Activated CD4-positive, alpha-beta T cell treated with anti-CD3 and anti-CD28 coated beads, Interleukin-10, Interleukin-2, amounts not matched to agents 100 ng/mL and 50 ng/mL, durations not matched to agents 16 hours and 8 hours (primary cell): ENCODE measurements around the gene NHLRC2.

Experiments used
- DNase-seq: peaks from one replicate; pipeline ENCODE4 v3.0.0-alpha.2; 2020

NHLRC2 gene

GRCh38 chr10:113866551-113867394 lies 12.3 kb downstream of the NHLRC2 start:
- no peak for DNase-seq

- no peak for DNase-seq
These were observed 13.4 kb downstream of the NHLRC2 start for GRCh38 chr10:113867904-113868303.

- no peak for DNase-seq
These were observed 15.3 kb downstream of the NHLRC2 start for GRCh38 chr10:113869789-113870188.

- no peak for DNase-seq
These were observed 17.9 kb downstream of the NHLRC2 start for GRCh38 chr10:113872139-113873030.

GRCh38 chr10:113875212-113875611 lies 20.8 kb downstream of the NHLRC2 start:
- DNase-seq = no peak

GRCh38 chr10:113876461-113876860 lies 22.0 kb downstream of the NHLRC2 start:
- no peak for DNase-seq

DNA sequence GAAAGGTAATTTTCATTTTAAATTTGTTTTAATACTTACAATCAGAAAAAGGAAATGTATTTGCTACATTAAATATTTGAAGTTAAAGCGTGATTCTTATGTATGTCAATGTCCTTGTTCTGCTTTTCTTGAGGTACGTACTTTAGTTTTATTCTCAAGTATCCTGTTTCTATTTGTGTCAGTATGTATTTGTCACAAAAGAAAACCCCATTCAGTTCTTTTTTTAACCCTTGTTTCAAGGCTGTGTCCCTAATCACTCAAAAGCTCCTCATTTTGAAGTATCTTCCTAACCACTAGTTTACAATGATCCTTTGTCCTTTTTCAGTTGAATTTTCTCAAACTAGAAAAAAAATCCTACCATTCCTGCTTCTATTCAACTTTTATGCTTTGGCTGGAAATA lies 25.2 kb downstream of the NHLRC2 start:
- no peak for DNase-seq

DNA sequence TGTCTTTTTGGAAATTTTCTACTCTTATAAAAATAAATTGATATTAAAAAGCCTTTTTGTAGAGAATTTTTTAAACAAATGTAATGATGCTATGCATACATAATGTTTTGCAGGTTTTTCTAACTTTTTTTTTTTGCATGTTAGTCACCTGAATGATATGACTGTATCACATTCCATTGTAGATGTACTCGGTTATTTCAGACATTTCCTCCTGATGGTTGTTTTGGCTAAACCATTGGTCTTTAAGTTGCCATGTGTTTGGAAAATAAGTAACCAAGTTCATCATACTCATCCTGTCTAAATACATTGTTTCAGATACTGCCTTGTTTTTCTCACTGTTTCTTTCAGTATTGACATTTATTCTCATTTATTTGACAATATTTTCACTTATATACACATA lies 25.8 kb downstream of the NHLRC2 start:
- no peak for DNase-seq

DNA sequence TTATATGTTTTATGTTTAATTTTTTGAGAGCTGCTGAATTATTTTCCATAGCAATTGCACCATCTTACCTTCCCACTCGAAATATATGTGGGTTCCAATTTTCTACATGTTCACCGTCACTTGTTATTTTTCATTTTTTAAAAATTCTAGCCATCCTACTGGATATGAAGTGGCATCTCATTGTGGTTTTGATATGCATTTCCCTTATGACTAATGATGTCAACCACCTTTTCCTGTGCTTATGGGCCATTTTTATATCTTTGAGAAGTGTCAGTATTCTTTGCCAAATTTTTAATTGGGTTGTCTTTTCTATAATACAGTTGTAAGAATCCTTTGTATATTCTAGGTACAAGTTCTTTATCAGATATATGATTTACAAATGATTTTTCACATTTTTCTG lies 27.8 kb downstream of the NHLRC2 start:
- DNase-seq = peak; percentile 26

DNA sequence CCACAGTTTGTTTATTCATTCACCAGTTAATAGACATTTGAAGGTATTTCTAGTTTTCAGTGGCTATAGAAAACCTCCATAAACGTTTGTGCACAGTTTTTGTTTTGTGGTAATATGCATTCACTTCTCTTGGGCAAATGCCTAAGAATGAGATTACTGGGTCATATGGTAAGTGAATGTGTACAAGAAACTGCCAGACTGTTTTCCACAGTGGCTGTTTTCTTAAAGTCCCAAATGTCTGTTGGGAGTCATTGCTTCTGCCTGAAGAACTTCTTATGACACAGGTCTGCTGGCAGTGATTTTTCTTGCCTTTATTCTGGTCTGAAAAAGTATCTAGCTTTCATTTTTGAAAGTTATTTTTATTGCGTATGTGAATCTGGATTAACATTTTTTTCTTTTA lies 35.5 kb downstream of the NHLRC2 start:
- no peak for DNase-seq

DNA sequence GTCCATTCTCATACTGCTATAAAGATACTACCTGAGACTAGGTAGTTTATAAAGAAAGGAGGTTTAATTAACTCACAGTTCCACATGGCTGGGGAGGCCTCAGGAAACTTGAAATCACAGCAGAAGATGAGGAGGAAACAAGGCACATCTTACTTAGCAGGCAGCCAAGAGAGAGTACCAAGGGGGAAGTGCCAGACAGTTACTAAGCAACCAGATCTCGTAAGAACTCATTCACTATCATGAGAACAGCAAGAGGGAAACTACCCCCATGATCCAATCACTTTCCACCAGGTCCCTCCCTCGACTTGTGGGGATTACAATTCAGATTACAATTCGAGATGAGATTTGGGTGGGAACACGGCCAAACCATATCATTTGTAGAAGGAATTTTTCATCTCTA lies 36.3 kb downstream of the NHLRC2 start:
- no peak for DNase-seq

DNA sequence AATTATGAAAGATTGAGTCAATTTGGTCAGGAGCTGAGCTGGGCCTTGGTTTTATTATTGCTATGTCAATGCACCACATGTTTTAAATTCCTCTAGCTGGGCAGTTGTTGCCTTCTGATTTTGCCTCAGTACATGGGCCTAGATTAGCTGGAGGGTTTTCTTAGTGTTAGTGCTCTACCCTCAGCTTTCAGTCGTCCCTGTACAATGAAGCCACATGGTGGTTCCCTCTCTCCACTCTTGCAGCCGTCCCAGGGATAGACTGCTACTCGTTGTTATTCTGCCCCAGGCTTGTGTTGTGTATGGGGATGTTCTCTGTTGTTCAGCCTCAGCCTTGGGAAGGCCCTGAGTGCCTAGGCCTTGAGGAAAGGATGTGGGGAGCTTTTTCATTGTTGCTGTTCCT lies 37.0 kb downstream of the NHLRC2 start:
- no peak for DNase-seq

DNA sequence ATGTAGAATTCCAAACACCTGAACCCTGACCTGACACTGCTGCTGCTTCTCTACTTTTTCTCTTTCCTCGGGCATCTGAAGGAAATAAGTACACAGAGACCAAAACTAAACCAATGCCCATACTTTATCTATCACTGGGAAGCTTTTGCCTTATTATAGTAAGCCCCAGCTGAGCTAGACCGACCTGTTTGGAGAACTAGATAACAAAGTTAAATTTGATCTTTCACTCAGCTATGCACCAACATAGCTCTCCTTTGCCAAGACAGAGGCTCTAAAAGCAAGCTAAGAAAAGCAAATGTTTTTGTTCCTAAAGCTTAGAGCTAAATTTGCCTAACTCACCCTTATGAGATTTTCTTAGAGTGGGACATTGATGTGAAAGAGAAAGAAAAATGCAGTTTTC lies 39.1 kb downstream of the NHLRC2 start:
- DNase-seq = no peak

- DNase-seq = no peak
These were observed 40.1 kb downstream of the NHLRC2 start for GRCh38 chr10:113894581-113894980.

DNA sequence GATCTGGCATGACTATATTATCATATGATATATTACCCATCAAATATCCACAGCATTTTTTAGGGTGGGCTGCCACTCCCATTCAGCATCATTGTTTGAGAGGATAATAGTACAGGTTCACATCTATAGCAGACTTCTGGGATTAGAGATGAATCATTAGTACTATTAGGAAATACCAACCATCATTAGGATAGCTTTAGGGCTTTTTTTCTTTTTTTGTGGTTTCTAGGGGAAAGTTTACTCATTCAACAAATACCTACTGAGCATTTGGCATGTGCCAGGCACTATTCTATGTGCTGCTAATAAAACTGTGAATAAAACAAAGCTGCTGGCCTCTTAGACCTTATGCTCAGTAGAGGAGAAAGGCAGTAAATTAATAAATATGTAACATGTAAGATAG lies 40.6 kb downstream of the NHLRC2 start:
- DNase-seq = no peak

DNA sequence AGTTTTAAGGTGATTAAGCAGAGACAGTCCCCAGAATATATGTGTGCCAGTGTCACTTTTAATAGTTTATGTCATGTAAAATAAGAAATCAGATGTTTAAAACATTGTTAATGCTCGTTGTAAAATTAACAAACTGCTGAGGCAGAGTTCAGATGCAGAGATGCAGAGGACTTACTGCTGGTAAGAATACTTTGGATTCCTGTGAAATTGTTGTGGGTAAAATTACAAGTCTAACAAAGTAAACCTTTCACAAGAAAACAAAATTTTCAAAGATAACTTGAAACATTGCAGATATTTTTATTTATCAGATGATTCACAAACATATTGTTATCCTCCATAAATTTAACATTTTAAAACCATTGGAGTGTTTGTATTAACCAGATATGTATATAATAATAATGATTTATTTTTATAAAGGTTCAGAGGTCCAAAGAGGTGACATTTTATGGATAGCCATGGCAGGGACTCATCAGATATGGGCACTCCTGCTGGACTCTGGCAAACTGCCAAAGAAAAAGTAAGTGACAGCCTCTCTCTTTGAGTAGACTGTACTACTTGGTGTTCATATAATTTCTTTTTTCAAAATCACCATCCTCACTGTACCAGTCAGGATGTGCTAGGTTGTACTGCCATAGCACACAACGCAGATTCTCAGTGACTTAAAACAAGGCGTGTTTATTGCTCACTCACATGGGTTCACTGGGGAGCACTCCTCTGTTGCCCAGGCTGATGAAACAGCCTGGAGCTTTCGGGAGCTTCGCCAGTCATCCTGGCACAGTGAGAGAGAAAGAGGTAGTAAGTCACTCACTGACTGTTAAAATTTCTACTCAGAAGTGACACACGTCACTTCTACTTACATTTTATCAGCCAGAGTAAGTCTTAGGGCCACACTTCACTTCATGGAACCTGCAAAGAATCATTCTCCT lies 43.5 kb downstream of the NHLRC2 start:
- no peak for DNase-seq

GRCh38 chr10:113899952-113900598 lies 45.6 kb downstream of the NHLRC2 start:
- no peak for DNase-seq

DNA sequence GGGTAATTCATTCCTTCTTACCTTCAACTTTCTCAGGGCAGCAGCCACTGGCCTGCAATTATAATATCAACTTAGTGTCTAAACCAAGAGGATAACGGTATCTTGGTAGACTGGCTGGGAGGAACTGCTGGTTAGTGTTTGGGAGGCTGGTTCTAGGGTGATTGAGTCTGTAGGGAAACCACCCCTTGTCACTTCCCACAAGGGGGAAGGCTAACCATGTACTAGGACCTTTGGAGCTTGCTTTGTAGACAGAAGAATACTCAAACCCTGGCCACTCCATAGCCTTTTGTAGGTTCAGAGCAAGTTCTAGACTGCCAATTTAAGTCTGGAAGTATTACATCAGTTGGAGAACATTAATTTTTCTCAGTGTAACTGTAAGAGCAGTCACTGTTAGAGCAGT lies 51.3 kb downstream of the NHLRC2 start:
- DNase-seq = no peak

GRCh38 chr10:113907166-113907565 lies 52.7 kb downstream of the NHLRC2 start:
- DNase-seq = no peak

GRCh38 chr10:113908236-113908635 lies 53.8 kb downstream of the NHLRC2 start:
- DNase-seq = no peak

- DNase-seq = no peak
These were observed 56.7 kb downstream of the NHLRC2 start for GRCh38 chr10:113911113-113911512.

- DNase-seq = no peak
These were observed 57.4 kb downstream of the NHLRC2 start for GRCh38 chr10:113911839-113912238.
